Glutamatergic neuron (in vitro differentiated cells): Measurements from ENCODE around the gene SLC39A12. TPM values are rescaled to one million over a fixed set of nuclear protein-coding genes. Genes with fewer than 3 reads are reported as not detected.

ENCODE experiments used
- DNase-seq: peaks from one replicate; pipeline ENCODE4 v3.0.0; 2022
- H3K27ac Mint-ChIP-seq: one replicate; pipeline ENCODE4 v1.8.0; 2020; ENCODE audit warnings: mild to moderate bottlenecking, mixed read lengths, inconsistent platforms; ENCODE audit not compliant: unreplicated experiment
- H3K27me3 Mint-ChIP-seq: one replicate; pipeline ENCODE4 v1.8.0; 2020; ENCODE audit warnings: mild to moderate bottlenecking, moderate library complexity, mixed read lengths, inconsistent platforms; ENCODE audit not compliant: unreplicated experiment
- H3K36me3 Mint-ChIP-seq: one replicate; pipeline ENCODE4 v1.8.0; 2020; ENCODE audit warnings: mild to moderate bottlenecking, mixed read lengths, inconsistent platforms; ENCODE audit not compliant: unreplicated experiment
- H3K4me1 Mint-ChIP-seq: one replicate; pipeline ENCODE4 v1.8.0; 2020; ENCODE audit warnings: mild to moderate bottlenecking, low read depth, mixed read lengths, inconsistent platforms; ENCODE audit not compliant: unreplicated experiment
- H3K4me3 Mint-ChIP-seq: one replicate; pipeline ENCODE4 v1.8.0; 2020; ENCODE audit warnings: mild to moderate bottlenecking, mixed read lengths, inconsistent platforms; ENCODE audit not compliant: unreplicated experiment
- H3K9me3 Mint-ChIP-seq: one replicate; pipeline ENCODE4 v1.8.0; 2020; ENCODE audit warnings: mild to moderate bottlenecking, moderate library complexity, mixed read lengths, inconsistent platforms; ENCODE audit not compliant: unreplicated experiment
- total RNA-seq: library from RNA; stranded (reverse); fragmentation: NEBNext Ultra II Directional; extraction: Animal tissue kit (Norgen Biotek cat#: 25700); gene quantifications from one replicate; pipeline ENCODE4 v1.2.1, GENCODE V29; 2021; ENCODE audit not compliant: unreplicated experiment
- TF ChIP-seq, protein P1 (sequence below): fragments of 200-600 bp; sonication (generic); IDR thresholded peaks from one replicate; pipeline ENCODE4 v1.5.0; 2021; ENCODE audit not compliant: partially characterized antibody, unreplicated experiment

Gene SLC39A12
- total RNA-seq, 1 donor from 2014 or later = not detected

DNA sequence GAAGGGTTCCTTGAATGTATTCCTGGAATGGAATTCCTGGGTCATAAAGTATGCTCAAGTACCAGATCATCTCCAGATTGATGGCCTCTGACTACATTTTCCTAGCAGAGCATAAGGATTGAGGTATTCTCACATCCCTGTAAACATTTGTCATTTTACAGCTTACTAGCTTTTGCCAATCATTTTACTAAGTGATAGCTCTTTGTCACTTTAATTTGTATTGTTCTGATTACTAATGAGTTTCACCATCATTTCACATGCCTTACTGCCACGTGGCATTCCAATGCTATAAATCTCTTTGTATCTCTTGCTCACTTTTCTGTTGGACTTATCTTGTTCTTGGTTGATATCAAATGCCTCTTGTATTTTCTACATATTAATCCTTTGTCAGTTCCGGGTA, 119.9 kb downstream of the SLC39A12 start:
- Mint-ChIP-seq H3K9me3 (no peaks in the 10 kb centered on the region), H3K27ac (no peak overlapping the region), H3K4me1 (no peaks in the 10 kb centered on the region), H3K27me3 (no peaks in the 10 kb centered on the region), H3K36me3 (no peaks in the 10 kb centered on the region), H3K4me3 (no peak overlapping the region)
- TF ChIP-seq, protein P1, sequence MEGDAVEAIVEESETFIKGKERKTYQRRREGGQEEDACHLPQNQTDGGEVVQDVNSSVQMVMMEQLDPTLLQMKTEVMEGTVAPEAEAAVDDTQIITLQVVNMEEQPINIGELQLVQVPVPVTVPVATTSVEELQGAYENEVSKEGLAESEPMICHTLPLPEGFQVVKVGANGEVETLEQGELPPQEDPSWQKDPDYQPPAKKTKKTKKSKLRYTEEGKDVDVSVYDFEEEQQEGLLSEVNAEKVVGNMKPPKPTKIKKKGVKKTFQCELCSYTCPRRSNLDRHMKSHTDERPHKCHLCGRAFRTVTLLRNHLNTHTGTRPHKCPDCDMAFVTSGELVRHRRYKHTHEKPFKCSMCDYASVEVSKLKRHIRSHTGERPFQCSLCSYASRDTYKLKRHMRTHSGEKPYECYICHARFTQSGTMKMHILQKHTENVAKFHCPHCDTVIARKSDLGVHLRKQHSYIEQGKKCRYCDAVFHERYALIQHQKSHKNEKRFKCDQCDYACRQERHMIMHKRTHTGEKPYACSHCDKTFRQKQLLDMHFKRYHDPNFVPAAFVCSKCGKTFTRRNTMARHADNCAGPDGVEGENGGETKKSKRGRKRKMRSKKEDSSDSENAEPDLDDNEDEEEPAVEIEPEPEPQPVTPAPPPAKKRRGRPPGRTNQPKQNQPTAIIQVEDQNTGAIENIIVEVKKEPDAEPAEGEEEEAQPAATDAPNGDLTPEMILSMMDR = no peak
- DNase-seq = no peak

GRCh38 chr10:18073314-18073713, 121.6 kb downstream of the SLC39A12 start:
- H3K4me1 Mint-ChIP-seq = no peaks in the 10 kb centered on the region
- no peaks in the 10 kb centered on the region for H3K27me3 Mint-ChIP-seq
- TF ChIP-seq, protein P1 = no peak
- no peaks in the 10 kb centered on the region for H3K9me3 Mint-ChIP-seq
- H3K4me3 Mint-ChIP-seq = no peak overlapping the region
- DNase-seq = no peak
- H3K36me3 Mint-ChIP-seq = no peaks in the 10 kb centered on the region
- no peak overlapping the region for H3K27ac Mint-ChIP-seq

- no peak overlapping the region for H3K27ac Mint-ChIP-seq
- TF ChIP-seq, protein P1 = no peak
- no peaks in the 10 kb centered on the region for H3K36me3 Mint-ChIP-seq
- DNase-seq = no peak
- no peaks in the 10 kb centered on the region for H3K27me3 Mint-ChIP-seq
- no peaks in the 10 kb centered on the region for H3K4me1 Mint-ChIP-seq
- no peaks in the 10 kb centered on the region for H3K9me3 Mint-ChIP-seq
- H3K4me3 Mint-ChIP-seq = no peak overlapping the region
Observed at GRCh38 chr10:18075881-18076280, 124.2 kb downstream of the SLC39A12 start.

DNA sequence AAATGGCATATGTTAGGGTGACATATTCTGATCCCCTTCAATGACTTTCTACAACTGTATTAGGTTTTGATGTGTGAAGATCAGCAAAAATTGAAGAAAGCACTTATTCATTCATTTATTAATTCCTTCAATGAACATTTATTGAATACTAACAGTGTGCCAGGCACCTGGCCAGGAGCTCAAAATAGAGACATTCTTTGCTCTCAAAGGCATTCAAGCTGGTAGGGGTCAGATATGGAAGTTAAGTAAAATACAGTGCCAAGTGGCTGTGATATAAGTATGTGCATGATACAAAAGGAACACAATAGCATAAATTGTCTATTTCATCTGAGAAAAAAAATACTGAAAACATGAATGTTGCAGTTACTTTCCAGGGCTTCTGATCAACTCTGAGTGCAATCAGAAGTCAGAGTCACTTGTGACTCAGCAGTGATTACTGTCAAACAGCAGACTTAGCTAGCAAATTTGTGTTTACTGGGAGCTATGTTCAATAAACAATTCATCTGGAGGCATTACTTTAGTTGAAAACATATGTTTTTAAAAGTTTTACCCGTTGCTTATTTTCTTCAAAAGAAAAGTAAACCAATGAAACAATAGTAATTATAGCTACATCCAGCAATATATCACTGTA, 128.1 kb downstream of the SLC39A12 start:
- Mint-ChIP-seq H3K4me3 (no peak overlapping the region), H3K27me3 (peaks cover 5% of the 10 kb centered on the region), H3K9me3 (peaks cover 4% of the 10 kb centered on the region), H3K4me1 (no peaks in the 10 kb centered on the region), H3K36me3 (no peaks in the 10 kb centered on the region), H3K27ac (no peak overlapping the region)
- no peak for DNase-seq
- TF ChIP-seq, protein P1 = no peak

GRCh38 chr10:18082381-18082780, 130.7 kb downstream of the SLC39A12 start:
- peaks cover 4% of the 10 kb centered on the region for H3K9me3 Mint-ChIP-seq
- H3K27ac Mint-ChIP-seq = no peak overlapping the region
- TF ChIP-seq, protein P1 = no peak
- H3K36me3 Mint-ChIP-seq = no peaks in the 10 kb centered on the region
- H3K4me1 Mint-ChIP-seq = no peaks in the 10 kb centered on the region
- peaks cover 5% of the 10 kb centered on the region for H3K27me3 Mint-ChIP-seq
- no peak for DNase-seq
- H3K4me3 Mint-ChIP-seq = no peak overlapping the region
